ENCODE results near the gene TRPV4. TPM values are rescaled to one million over a fixed set of nuclear protein-coding genes. Genes with fewer than 3 reads are reported as not detected.

TRPV4 gene
- total RNA-seq, 1 donor from 2014 or later: 1.8 TPM

GRCh38 chr12:109741970-109742703, 91.1 kb downstream of the TRPV4 start:
- no peak for DNase-seq (ENCODE audit: low read depth in 2 of 2)

GRCh38 chr12:109741286-109741969, 91.8 kb downstream of the TRPV4 start:
- no peak for DNase-seq (ENCODE audit: low read depth in 2 of 2)

- DNase-seq (ENCODE audit: low read depth in 2 of 2): no peak
Measured at GRCh38 chr12:109740694-109741245, 92.4 kb downstream of the TRPV4 start.

GRCh38 chr12:109739747-109740693, 93.2 kb downstream of the TRPV4 start:
- DNase-seq (ENCODE audit: low read depth in 2 of 2): no peak

GRCh38 chr12:109738878-109739665, 94.1 kb downstream of the TRPV4 start:
- no peak for DNase-seq (ENCODE audit: low read depth in 2 of 2)

GRCh38 chr12:109738209-109738608, 95.0 kb downstream of the TRPV4 start:
- no peak for DNase-seq (ENCODE audit: low read depth in 2 of 2)

GRCh38 chr12:109737631-109738030, 95.6 kb downstream of the TRPV4 start:
- no peak for DNase-seq (ENCODE audit: low read depth in 2 of 2)

GRCh38 chr12:109737126-109737525, 96.1 kb downstream of the TRPV4 start:
- DNase-seq (ENCODE audit: low read depth in 2 of 2): no peak

- DNase-seq (ENCODE audit: low read depth in 2 of 2): peak; percentile 70 to 76
Measured at GRCh38 chr12:109736552-109737108, 96.6 kb downstream of the TRPV4 start.

- DNase-seq (ENCODE audit: low read depth in 2 of 2): no peak
Measured at GRCh38 chr12:109735825-109736551, 97.2 kb downstream of the TRPV4 start.

- DNase-seq (ENCODE audit: low read depth in 2 of 2): no peak
Measured at GRCh38 chr12:109735051-109735521, 98.1 kb downstream of the TRPV4 start.

- peak; percentile 39 to 50 for DNase-seq (ENCODE audit: low read depth in 2 of 2)
Measured at GRCh38 chr12:109734219-109735000, 98.8 kb downstream of the TRPV4 start.

Other genes with a start within 250 kb of the TRPV4 start
- gene FAM222A, start 119.6 kb downstream of the TRPV4 start, total RNA-seq: 0.20 and 0.22 TPM in 2 replicates
- gene GLTP, start 47.1 kb upstream of the TRPV4 start, total RNA-seq: 41.8 and 44.6 TPM in 2 replicates
- 4.6 and 5.8 TPM in 2 replicates for gene TCHP, start 66.9 kb upstream of the TRPV4 start, total RNA-seq
- 21.6 and 23.8 TPM in 2 replicates for gene GIT2, start 163.0 kb upstream of the TRPV4 start, total RNA-seq
- 38.4 and 45.6 TPM in 2 replicates for gene ANKRD13A, start 166.0 kb upstream of the TRPV4 start, total RNA-seq
- gene C12orf76, start 215.1 kb upstream of the TRPV4 start, total RNA-seq: 11.8 and 14.7 TPM in 2 replicates